Rectal smooth muscle tissue (tissue), 1 donor: Measurements from ENCODE around the gene GPR55.

Source experiments
- H3K27ac ChIP-seq: one replicate; pipeline ENCODE4 v1.7.0; 2013; ENCODE audit warnings: low read depth, low read length, inconsistent platforms
- H3K27me3 ChIP-seq: one replicate; pipeline ENCODE4 v1.7.0; 2013; ENCODE audit warnings: low read length; ENCODE audit not compliant: control insufficient read depth, insufficient read depth
- H3K36me3 ChIP-seq: one replicate; pipeline ENCODE4 v1.7.0; 2013; ENCODE audit warnings: low read length; ENCODE audit not compliant: control insufficient read depth, insufficient read depth
- H3K4me1 ChIP-seq: one replicate; pipeline ENCODE4 v1.7.0; 2013; ENCODE audit warnings: low read length; ENCODE audit not compliant: control insufficient read depth, insufficient read depth
- H3K4me3 ChIP-seq: one replicate; pipeline ENCODE4 v1.7.0; 2013; ENCODE audit warnings: low read length
- H3K9ac ChIP-seq: one replicate; pipeline ENCODE4 v1.7.0; 2013; ENCODE audit warnings: low read length

The GPR55 gene

GRCh38 chr2:230915319-230915718, 9.7 kb downstream of the GPR55 start:
- no peaks in the 10 kb centered on the region for H3K27me3 ChIP-seq
- no peaks in the 10 kb centered on the region for H3K36me3 ChIP-seq
- H3K27ac ChIP-seq: no peak overlapping the region
- H3K9ac ChIP-seq: no peak overlapping the region
- H3K4me3 ChIP-seq: no peak overlapping the region
- no peaks in the 10 kb centered on the region for H3K4me1 ChIP-seq

GRCh38 chr2:230914886-230915285, 10.2 kb downstream of the GPR55 start:
- Histone ChIP-seq H3K36me3 (no peaks in the 10 kb centered on the region), H3K27ac (no peak overlapping the region), H3K4me3 (no peak overlapping the region), H3K4me1 (no peaks in the 10 kb centered on the region), H3K27me3 (no peaks in the 10 kb centered on the region), H3K9ac (no peak overlapping the region)

- no peaks in the 10 kb centered on the region for H3K27me3 ChIP-seq
- H3K36me3 ChIP-seq: no peaks in the 10 kb centered on the region
- no peak overlapping the region for H3K27ac ChIP-seq
- no peaks in the 10 kb centered on the region for H3K4me1 ChIP-seq
- H3K9ac ChIP-seq: no peak overlapping the region
- H3K4me3 ChIP-seq: no peak overlapping the region
Observed at GRCh38 chr2:230913406-230914143, 11.5 kb downstream of the GPR55 start.

GRCh38 chr2:230912724-230913123, 12.3 kb downstream of the GPR55 start:
- Histone ChIP-seq H3K27me3 (no peaks in the 10 kb centered on the region), H3K4me1 (no peaks in the 10 kb centered on the region), H3K9ac (no peak overlapping the region), H3K36me3 (no peaks in the 10 kb centered on the region), H3K4me3 (no peak overlapping the region), H3K27ac (no peak overlapping the region)

GRCh38 chr2:230912046-230912445, 13.0 kb downstream of the GPR55 start:
- Histone ChIP-seq H3K4me3 (no peak overlapping the region), H3K27me3 (no peaks in the 10 kb centered on the region), H3K9ac (no peak overlapping the region), H3K27ac (no peak overlapping the region), H3K36me3 (no peaks in the 10 kb centered on the region), H3K4me1 (no peaks in the 10 kb centered on the region)

- Histone ChIP-seq H3K4me1 (no peaks in the 10 kb centered on the region), H3K4me3 (no peak overlapping the region), H3K36me3 (no peaks in the 10 kb centered on the region), H3K27ac (no peak overlapping the region), H3K9ac (no peak overlapping the region), H3K27me3 (no peaks in the 10 kb centered on the region)
Observed at GRCh38 chr2:230910546-230911177, 14.4 kb downstream of the GPR55 start.

GRCh38 chr2:230909841-230910545, 15.0 kb downstream of the GPR55 start:
- Histone ChIP-seq H3K27ac (no peak overlapping the region), H3K36me3 (no peaks in the 10 kb centered on the region)

GRCh38 chr2:230908595-230909191, 16.3 kb downstream of the GPR55 start:
- Histone ChIP-seq H3K36me3 (no peaks in the 10 kb centered on the region), H3K4me3 (no peak overlapping the region), H3K27ac (no peak overlapping the region), H3K4me1 (no peaks in the 10 kb centered on the region), H3K9ac (no peak overlapping the region), H3K27me3 (no peaks in the 10 kb centered on the region)

More at GRCh38 chr2:230909841-230910545, 15.0 kb downstream of the GPR55 start:
- Histone ChIP-seq H3K9ac (no peak overlapping the region), H3K4me1 (no peaks in the 10 kb centered on the region), H3K4me3 (no peak overlapping the region), H3K27me3 (no peaks in the 10 kb centered on the region)

- no peaks in the 10 kb centered on the region for H3K27me3 ChIP-seq
- H3K27ac ChIP-seq: no peak overlapping the region
- no peaks in the 10 kb centered on the region for H3K4me1 ChIP-seq
- no peak overlapping the region for H3K4me3 ChIP-seq
- no peaks in the 10 kb centered on the region for H3K36me3 ChIP-seq
- H3K9ac ChIP-seq: no peak overlapping the region
Observed at GRCh38 chr2:230908092-230908594, 16.9 kb downstream of the GPR55 start.

GRCh38 chr2:230907361-230908091, 17.5 kb downstream of the GPR55 start:
- Histone ChIP-seq H3K36me3 (no peaks in the 10 kb centered on the region), H3K27ac (no peak overlapping the region)

GRCh38 chr2:230906471-230907230, 18.4 kb downstream of the GPR55 start:
- Histone ChIP-seq H3K27me3 (no peaks in the 10 kb centered on the region), H3K9ac (no peak overlapping the region), H3K27ac (no peak overlapping the region), H3K4me1 (no peaks in the 10 kb centered on the region), H3K4me3 (no peak overlapping the region), H3K36me3 (no peaks in the 10 kb centered on the region)

More at GRCh38 chr2:230907361-230908091, 17.5 kb downstream of the GPR55 start:
- Histone ChIP-seq H3K9ac (no peak overlapping the region), H3K4me1 (no peaks in the 10 kb centered on the region), H3K4me3 (no peak overlapping the region), H3K27me3 (no peaks in the 10 kb centered on the region)
